ENCODE measurements around the gene PALLD.

PALLD gene

GRCh38 chr4:168765322-168765721, 268.5 kb downstream of the PALLD start:
- Histone ChIP-seq H3K9me3 (replicated peaks; ENCODE audit: insufficient read depth, low read length) (no peaks in the 10 kb centered on the region), H3K36me3 (replicated peaks; ENCODE audit: insufficient read depth, low read length) (no peaks in the 10 kb centered on the region), H3K9me2 (replicated peaks; ENCODE audit: insufficient read depth, low read length) (no peaks in the 10 kb centered on the region), H2AFZ (ENCODE audit: low read length) (no peak overlapping the region), H3K4me1 (ENCODE audit: low read length) (no peaks in the 10 kb centered on the region), H3K27me3 (replicated peaks; ENCODE audit: insufficient read depth, low read length) (no peaks in the 10 kb centered on the region), H3K4me2 (ENCODE audit: low read depth, low read length) (no peak overlapping the region), H3K27ac (ENCODE audit: low read length) (no peak overlapping the region), H3K4me3 (ENCODE audit: low read length) (no peak overlapping the region), H4K20me1 (ENCODE audit: insufficient read depth, low read length) (no peaks in the 10 kb centered on the region), H3F3A (ENCODE audit: insufficient read depth, low read length) (no peaks in the 10 kb centered on the region), H3K79me2 (ENCODE audit: low read length) (no peaks in the 10 kb centered on the region), H3K9ac (ENCODE audit: low read length) (no peak overlapping the region)
- DNase-seq: no peak
- TF ChIP-seq CTCF (IDR thresholded peaks at IDR 0.05; ENCODE audit: low read length) (no peak), EZH2phosphoT487 (IDR thresholded peaks at IDR 0.05; ENCODE audit: low read length) (no peak), EZH2 (optimal IDR thresholded peaks at IDR 0.05; ENCODE audit: low read depth, low read length) (no peak)

GRCh38 chr4:168765726-168766125, 268.9 kb downstream of the PALLD start:
- no peaks in the 10 kb centered on the region for H3K9me3 ChIP-seq (replicated peaks; ENCODE audit: insufficient read depth, low read length)
- no peak overlapping the region for H2AFZ ChIP-seq (ENCODE audit: low read length)
- no peaks in the 10 kb centered on the region for H3F3A ChIP-seq (ENCODE audit: insufficient read depth, low read length)
- H4K20me1 ChIP-seq (ENCODE audit: insufficient read depth, low read length): no peaks in the 10 kb centered on the region
- no peak for DNase-seq
- H3K9ac ChIP-seq (ENCODE audit: low read length): no peak overlapping the region
- H3K79me2 ChIP-seq (ENCODE audit: low read length): no peaks in the 10 kb centered on the region
- H3K4me1 ChIP-seq (ENCODE audit: low read length): no peaks in the 10 kb centered on the region
- H3K9me2 ChIP-seq (replicated peaks; ENCODE audit: insufficient read depth, low read length): no peaks in the 10 kb centered on the region
- no peak overlapping the region for H3K4me3 ChIP-seq (ENCODE audit: low read length)
- H3K36me3 ChIP-seq (replicated peaks; ENCODE audit: insufficient read depth, low read length): no peaks in the 10 kb centered on the region
- no peak overlapping the region for H3K27ac ChIP-seq (ENCODE audit: low read length)
- H3K4me2 ChIP-seq (ENCODE audit: low read depth, low read length): no peak overlapping the region
- no peaks in the 10 kb centered on the region for H3K27me3 ChIP-seq (replicated peaks; ENCODE audit: insufficient read depth, low read length)
- TF ChIP-seq EZH2 (optimal IDR thresholded peaks at IDR 0.05; ENCODE audit: low read depth, low read length) (no peak), EZH2phosphoT487 (IDR thresholded peaks at IDR 0.05; ENCODE audit: low read length) (no peak), CTCF (IDR thresholded peaks at IDR 0.05; ENCODE audit: low read length) (no peak)

GRCh38 chr4:168766604-168767316, 269.9 kb downstream of the PALLD start:
- DNase-seq: no peak
- Histone ChIP-seq H4K20me1 (ENCODE audit: insufficient read depth, low read length) (no peaks in the 10 kb centered on the region), H3K27ac (ENCODE audit: low read length) (no peak overlapping the region), H3K79me2 (ENCODE audit: low read length) (no peaks in the 10 kb centered on the region), H3K9ac (ENCODE audit: low read length) (no peak overlapping the region), H3K4me1 (ENCODE audit: low read length) (no peaks in the 10 kb centered on the region), H3K9me3 (replicated peaks; ENCODE audit: insufficient read depth, low read length) (no peaks in the 10 kb centered on the region), H3K9me2 (replicated peaks; ENCODE audit: insufficient read depth, low read length) (no peaks in the 10 kb centered on the region), H3K27me3 (replicated peaks; ENCODE audit: insufficient read depth, low read length) (no peaks in the 10 kb centered on the region), H3K4me3 (ENCODE audit: low read length) (no peak overlapping the region), H3K36me3 (replicated peaks; ENCODE audit: insufficient read depth, low read length) (no peaks in the 10 kb centered on the region), H3F3A (ENCODE audit: insufficient read depth, low read length) (no peaks in the 10 kb centered on the region), H2AFZ (ENCODE audit: low read length) (no peak overlapping the region), H3K4me2 (ENCODE audit: low read depth, low read length) (no peak overlapping the region)
- TF ChIP-seq EZH2 (optimal IDR thresholded peaks at IDR 0.05; ENCODE audit: low read depth, low read length) (no peak), CTCF (IDR thresholded peaks at IDR 0.05; ENCODE audit: low read length) (no peak), EZH2phosphoT487 (IDR thresholded peaks at IDR 0.05; ENCODE audit: low read length) (no peak)
